ACC112 (cell line): ENCODE results near the gene KRTAP5-2.
"Not testable (repeated sequence)": the region's sequence is repeated elsewhere in the genome, so short reads cannot be mapped to it uniquely, and the experiment has no call there.

Source experiments
- H2AFZ ChIP-seq: fragments of 200-600 bp; sonication (generic); one replicate; pipeline ENCODE4 v1.6.0; 2017; ENCODE audit warnings: antibody characterized with exemption, low read length; ENCODE audit not compliant: unreplicated experiment
- H3K27ac ChIP-seq: fragments of 200-600 bp; sonication (generic); 2 replicates; pipeline ENCODE4 v1.5.1; 2014; ENCODE audit warnings: low read depth, mild to moderate bottlenecking, antibody characterized with exemption, low read length, moderate library complexity
- H3K27me3 ChIP-seq: fragments of 200-600 bp; sonication (generic); 2 replicates; pipeline ENCODE4 v1.6.1; 2014; ENCODE audit warnings: mild to moderate bottlenecking, antibody characterized with exemption, low read length, moderate library complexity, mixed read lengths; ENCODE audit not compliant: insufficient read depth
- H3K36me3 ChIP-seq: fragments of 200-600 bp; sonication (generic); 2 replicates; pipeline ENCODE4 v1.6.1; 2016; ENCODE audit warnings: mild to moderate bottlenecking, antibody characterized with exemption, low read length, moderate library complexity, mixed read lengths; ENCODE audit not compliant: insufficient read depth
- H3K4me1 ChIP-seq: fragments of 200-600 bp; sonication (generic); one replicate; pipeline ENCODE4 v1.6.1; 2016; ENCODE audit warnings: low read length, mixed read lengths; ENCODE audit not compliant: insufficient read depth, unreplicated experiment, control insufficient read depth
- H3K4me3 ChIP-seq: fragments of 200-600 bp; sonication (generic); 2 replicates; pipeline ENCODE4 v1.5.1; 2014; ENCODE audit warnings: mild to moderate bottlenecking, low read depth, low read length
- H3K79me2 ChIP-seq: fragments of 200-600 bp; sonication (generic); one replicate; pipeline ENCODE4 v1.6.0; 2016; ENCODE audit warnings: low read length; ENCODE audit not compliant: control insufficient read depth, unreplicated experiment, insufficient read depth

KRTAP5-2 gene

DNA sequence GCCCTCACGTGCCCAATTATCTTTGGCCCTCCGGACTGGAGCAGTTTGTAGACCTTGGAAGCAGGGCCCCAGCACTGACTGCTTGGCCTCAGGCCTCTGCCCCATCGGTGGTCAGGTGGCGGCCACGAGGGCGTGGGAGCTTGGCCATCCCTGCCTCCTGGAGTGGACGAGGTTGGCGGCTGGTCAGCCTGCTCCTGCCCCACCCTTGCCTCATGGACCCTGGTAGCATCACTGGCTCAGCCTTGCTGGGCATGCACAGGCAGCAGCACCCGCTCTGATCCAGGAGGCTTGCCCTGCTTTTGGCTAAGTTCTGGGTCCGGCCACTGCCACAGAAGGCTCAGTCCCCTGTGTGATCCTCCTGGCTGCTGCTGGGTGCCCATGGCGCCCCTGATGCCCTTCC is 6.1 kb upstream of the KRTAP5-2 start:
- H3K27me3 ChIP-seq, result peaks cover 83% of the 10 kb centered on the region
- H3K4me1 ChIP-seq, result no peaks in the 10 kb centered on the region

DNA sequence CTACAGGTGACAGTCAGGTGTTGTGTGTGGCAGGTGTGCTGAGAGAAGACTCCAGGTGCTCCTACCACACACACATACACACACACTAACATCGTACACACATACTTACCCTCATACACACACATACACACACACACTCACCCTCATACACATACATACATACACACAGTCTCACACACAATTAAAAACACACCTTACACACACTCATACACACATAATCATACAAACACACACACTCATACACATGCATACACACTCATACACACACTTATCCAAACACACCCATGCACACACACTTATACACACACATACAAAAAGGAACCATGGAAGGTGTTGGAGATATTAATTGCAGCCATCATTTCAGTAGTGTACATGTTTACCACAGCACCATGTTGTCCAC is 5.5 kb upstream of the KRTAP5-2 start:
- Histone ChIP-seq H2AFZ (no peak overlapping the region), H3K27me3 (peaks cover 87% of the 10 kb centered on the region), H3K36me3 (no peaks in the 10 kb centered on the region), H3K4me1 (no peaks in the 10 kb centered on the region), H3K79me2 (no peaks in the 10 kb centered on the region), H3K27ac (no peak overlapping the region), H3K4me3 (no peak overlapping the region)

More for the DNA sequence above, 6.1 kb upstream of the KRTAP5-2 start:
- H2AFZ ChIP-seq, result no peak overlapping the region
- no peaks in the 10 kb centered on the region for H3K36me3 ChIP-seq
- no peaks in the 10 kb centered on the region for H3K79me2 ChIP-seq
- H3K4me3 ChIP-seq, result no peak overlapping the region
- H3K27ac ChIP-seq, result no peak overlapping the region

DNA sequence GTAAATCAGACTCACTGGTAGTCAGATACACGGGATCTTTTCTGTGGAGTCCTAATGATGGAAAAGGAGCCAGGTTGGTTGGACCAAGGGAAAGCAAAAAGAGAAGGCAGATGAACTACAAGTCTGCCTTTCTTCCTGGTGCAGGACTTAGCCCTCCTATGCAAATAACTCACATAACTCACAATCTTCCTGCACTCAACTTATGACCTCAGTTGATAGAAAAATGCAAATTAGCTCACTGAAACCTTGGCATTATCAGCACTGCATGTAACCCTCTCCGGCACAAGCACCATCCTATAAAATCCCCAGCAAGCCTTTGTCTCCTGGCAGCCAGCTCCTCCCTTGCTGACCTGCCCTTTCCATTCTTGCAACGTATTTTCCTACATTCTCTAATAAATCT is 3.6 kb upstream of the KRTAP5-2 start:
- H2AFZ ChIP-seq, H3K36me3 ChIP-seq: not testable (repeated sequence)
- peaks cover 93% of the 10 kb centered on the region for H3K27me3 ChIP-seq

DNA sequence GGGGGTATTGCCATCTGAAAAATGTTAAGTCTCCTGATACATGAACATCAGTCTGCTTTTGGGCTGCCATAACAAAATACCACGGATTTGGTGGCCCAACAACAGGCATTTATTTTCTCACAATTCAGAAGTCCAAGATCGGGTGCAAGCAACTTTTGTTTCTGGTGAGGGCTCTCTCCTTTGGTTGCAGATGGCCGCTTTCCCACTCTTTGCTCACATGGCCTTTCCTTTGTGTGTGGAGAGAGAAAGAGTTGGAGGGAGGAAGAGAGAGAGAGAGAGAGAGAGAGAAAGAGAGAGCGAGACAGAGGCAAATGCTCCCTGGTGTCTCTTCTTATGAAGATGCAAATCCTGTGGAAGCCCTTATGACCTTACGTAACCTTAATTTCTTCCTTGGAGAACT is 2.5 kb upstream of the KRTAP5-2 start:
- H3K4me1 ChIP-seq, result no peaks in the 10 kb centered on the region
- H3K27me3 ChIP-seq, result peaks cover 95% of the 10 kb centered on the region
- no peaks in the 10 kb centered on the region for H3K36me3 ChIP-seq
- no peak overlapping the region for H3K4me3 ChIP-seq
- H2AFZ ChIP-seq, result no peak overlapping the region
- no peaks in the 10 kb centered on the region for H3K79me2 ChIP-seq
- H3K27ac ChIP-seq, result no peak overlapping the region

More for the DNA sequence above, 3.6 kb upstream of the KRTAP5-2 start:
- H3K79me2 ChIP-seq, H3K4me1 ChIP-seq, H3K27ac ChIP-seq, H3K4me3 ChIP-seq: not testable (repeated sequence)

DNA sequence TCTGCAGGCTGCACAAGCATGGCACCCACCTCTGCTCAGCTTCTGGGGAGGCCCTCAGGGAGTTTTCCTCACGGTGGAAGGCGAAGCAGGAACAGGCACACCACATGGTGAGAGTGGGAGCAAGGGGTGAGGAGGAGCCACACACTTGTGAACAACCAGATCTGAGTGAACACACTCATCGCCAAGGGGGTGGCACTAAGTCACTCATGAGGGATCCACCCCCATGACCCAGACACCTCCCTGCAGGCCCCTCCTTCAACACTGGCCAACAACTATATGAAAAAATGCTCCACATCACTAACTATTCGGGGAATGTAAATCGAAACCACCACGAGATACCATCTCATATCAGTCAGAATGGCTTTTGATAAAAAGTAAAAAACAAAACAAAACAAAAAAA is 722 bp upstream of the KRTAP5-2 start:
- Histone ChIP-seq H3K27me3 (peaks cover 91% of the 10 kb centered on the region), H2AFZ (no peak overlapping the region), H3K27ac (no peak overlapping the region), H3K4me3 (no peak overlapping the region), H3K4me1 (no peaks in the 10 kb centered on the region), H3K79me2 (no peaks in the 10 kb centered on the region), H3K36me3 (no peaks in the 10 kb centered on the region)

DNA sequence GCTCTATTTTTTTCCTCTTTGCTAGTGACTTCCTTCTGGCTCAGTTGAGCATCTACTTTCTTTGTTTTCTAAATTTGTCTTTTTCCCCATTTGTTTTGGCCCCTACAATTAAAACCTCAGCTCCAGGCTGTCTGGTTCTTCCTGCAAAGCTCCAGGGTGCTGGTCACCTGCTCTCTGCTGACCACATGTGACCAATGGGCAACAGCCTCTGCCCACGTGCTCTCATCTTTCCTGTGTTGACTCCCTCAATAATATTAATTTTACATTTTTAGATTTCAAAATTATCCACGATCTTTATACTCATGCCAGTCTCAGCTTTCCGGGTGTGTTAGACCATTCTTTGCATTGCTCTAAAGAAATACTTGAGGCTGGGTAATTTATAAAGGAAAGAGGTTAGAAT is 312 bp upstream of the KRTAP5-2 start:
- not testable (repeated sequence) for H3K27ac ChIP-seq, H3K4me1 ChIP-seq, H3K36me3 ChIP-seq, H2AFZ ChIP-seq, H3K79me2 ChIP-seq, H3K4me3 ChIP-seq
- H3K27me3 ChIP-seq, result peaks cover 91% of the 10 kb centered on the region

DNA sequence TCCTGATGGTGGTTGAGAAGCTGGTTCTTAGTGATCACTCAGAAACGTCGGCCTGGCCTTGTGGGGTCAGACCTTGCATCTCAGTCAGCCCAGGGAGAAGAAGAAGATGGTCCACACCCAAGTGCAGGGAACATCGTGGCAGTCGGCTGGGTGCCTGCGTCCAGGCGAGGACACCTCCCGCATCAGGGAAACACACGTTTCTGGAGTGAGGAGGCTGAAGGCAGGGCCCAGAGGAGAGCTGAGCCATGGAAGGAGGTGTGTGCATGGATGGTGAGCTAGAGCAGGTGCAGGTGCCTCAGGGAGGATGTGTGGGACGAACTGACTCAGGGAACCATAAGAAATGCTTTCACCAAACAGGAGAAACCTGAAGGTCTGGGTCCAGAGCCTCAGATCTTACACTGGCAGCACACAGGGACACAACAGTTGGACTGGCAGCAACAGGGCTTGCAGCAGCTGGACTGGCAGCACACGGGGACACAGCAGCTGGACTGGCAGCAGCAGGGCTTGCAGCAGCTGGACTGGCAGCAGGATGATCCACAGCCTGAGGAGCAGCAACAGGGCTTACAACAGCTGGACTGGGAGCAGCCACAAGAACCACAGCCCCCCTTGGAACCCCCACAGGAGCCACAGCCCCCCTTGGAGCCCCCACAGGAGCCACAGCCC is 632 bp downstream of the KRTAP5-2 start:
- Histone ChIP-seq H3K27ac (no peak overlapping the region), H2AFZ (no peak overlapping the region), H3K27me3 (peaks cover 88% of the 10 kb centered on the region), H3K4me1 (no peaks in the 10 kb centered on the region), H3K79me2 (no peaks in the 10 kb centered on the region), H3K4me3 (no peak overlapping the region), H3K36me3 (no peaks in the 10 kb centered on the region)

DNA sequence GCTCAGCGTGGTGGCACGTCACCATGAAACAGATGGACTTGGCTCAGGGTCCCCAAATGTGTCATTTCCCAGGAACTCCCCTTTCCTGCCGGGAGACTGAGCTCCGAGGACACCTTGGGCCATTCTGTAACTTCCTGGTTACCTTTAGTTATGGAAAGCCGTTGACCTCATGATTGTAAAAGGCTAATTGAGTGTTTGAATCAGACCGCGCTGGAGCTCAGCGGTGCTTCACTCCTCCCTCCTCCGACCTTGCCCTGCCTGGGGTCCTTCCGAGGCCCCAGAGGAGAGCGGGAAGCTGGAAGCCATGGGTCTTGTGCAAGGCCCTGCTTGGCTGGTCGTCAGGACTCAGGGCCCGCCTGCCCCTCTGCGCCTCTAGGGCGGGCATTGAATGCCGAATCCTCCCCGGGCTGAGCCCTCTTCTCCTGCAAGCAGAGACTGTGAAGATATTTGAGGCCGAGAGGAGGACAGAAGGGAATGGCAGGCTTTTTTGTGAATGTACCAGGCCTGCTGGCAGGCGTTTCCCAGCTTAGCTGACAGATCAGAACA is 1.4 kb downstream of the KRTAP5-2 start:
- H3K27me3 ChIP-seq, result peaks cover 88% of the 10 kb centered on the region
- not testable (repeated sequence) for H3K27ac ChIP-seq, H3K4me1 ChIP-seq, H2AFZ ChIP-seq, H3K36me3 ChIP-seq, H3K4me3 ChIP-seq, H3K79me2 ChIP-seq

DNA sequence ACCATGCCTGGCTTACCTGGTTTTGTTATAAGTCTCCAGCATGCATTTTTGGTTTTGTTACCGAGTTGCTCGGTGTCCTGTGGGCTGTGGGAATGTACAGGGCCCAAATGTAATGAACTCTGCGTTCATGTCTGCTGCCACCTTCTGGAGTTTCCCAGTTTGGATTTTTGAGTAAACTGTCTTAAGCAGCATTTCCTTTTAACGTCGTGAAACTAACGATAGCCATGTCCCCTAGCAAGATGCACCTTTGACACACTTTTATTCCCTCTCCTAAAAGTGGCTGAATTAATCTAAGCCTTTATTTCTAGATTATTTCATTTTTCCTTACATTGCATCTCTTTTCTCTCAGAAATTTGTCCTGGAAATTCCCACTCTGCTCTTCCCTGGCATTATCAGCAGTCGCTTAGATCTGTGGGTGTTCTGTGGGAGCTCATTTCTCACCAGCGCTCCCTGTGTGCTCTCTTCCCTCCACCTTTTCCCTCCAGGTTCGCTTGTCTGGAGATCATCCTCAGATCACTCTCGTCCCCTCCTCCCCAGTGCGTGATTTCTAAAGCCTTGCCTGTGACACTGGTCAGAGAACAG is 2.0 kb downstream of the KRTAP5-2 start:
- not testable (repeated sequence) for H3K4me1 ChIP-seq, H3K36me3 ChIP-seq

DNA sequence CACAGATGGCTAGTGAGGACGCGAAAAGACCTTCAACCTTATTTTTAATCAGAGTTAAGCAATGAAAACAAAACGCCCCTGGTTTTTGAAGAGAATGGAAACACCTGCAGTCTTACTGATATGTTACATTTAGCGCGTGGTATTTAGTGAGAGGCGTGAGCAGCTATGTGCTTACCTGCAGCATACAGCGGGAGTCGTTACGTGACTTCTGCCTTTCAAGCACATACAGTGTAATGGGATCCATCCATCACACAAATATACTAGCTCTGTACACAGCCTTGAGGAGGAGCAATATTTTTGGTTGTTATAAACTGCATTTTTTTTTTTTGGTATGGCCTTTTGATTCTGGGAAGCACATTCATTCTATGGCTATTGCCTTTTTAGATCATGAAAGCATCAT is 5.5 kb downstream of the KRTAP5-2 start:
- H3K27me3 ChIP-seq, result peaks cover 83% of the 10 kb centered on the region
- no peak overlapping the region for H3K4me3 ChIP-seq
- no peaks in the 10 kb centered on the region for H3K4me1 ChIP-seq
- no peak overlapping the region for H2AFZ ChIP-seq
- H3K36me3 ChIP-seq, result no peaks in the 10 kb centered on the region
- no peaks in the 10 kb centered on the region for H3K79me2 ChIP-seq
- no peak overlapping the region for H3K27ac ChIP-seq

More for the DNA sequence above, 2.0 kb downstream of the KRTAP5-2 start:
- peaks cover 87% of the 10 kb centered on the region for H3K27me3 ChIP-seq
- not testable (repeated sequence) for H2AFZ ChIP-seq, H3K79me2 ChIP-seq, H3K4me3 ChIP-seq, H3K27ac ChIP-seq

DNA sequence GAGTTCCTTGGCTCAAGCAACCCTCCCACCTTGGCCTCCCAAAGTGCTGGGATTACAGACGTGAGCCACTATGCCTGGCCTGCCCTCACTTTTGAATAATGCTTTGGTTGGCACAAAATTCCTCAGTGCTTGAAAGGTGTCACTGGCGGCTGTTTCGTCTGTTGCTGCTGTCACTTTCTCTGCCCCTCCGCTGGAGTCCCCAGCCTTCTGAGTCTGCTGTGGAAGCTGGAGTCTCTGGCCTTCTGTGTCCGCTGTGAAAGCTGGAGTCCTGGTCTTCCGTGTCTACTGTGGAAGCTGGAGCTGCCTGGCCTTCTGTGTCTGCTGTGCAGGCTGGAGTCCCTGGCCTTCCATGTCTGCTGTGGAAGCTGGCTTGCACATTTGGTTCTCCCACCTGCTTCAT is 8.1 kb downstream of the KRTAP5-2 start:
- Histone ChIP-seq H3K79me2 (no peaks in the 10 kb centered on the region), H3K27me3 (peaks cover 66% of the 10 kb centered on the region), H3K27ac (no peak overlapping the region), H3K4me1 (no peaks in the 10 kb centered on the region), H3K4me3 (no peak overlapping the region), H2AFZ (no peak overlapping the region), H3K36me3 (no peaks in the 10 kb centered on the region)
